Stimulated activated CD8-positive, alpha-beta memory T cell treated with anti-CD3 and anti-CD28 coated beads, Interleukin-4, amount 100 ng/mL, for 1 hour (primary cell): ENCODE measurements around the gene MEI4.
"Not testable (repeated sequence)": the region's sequence is repeated elsewhere in the genome, so short reads cannot be mapped to it uniquely, and the experiment has no call there.

Experiments
- DNase-seq, 2 donors: peaks; one replicate each; pipeline ENCODE4 v3.0.0-alpha.2; 2020; ENCODE audit warnings: low read depth in 2 of 2, low spot score in 1 of 2

Gene MEI4

DNA sequence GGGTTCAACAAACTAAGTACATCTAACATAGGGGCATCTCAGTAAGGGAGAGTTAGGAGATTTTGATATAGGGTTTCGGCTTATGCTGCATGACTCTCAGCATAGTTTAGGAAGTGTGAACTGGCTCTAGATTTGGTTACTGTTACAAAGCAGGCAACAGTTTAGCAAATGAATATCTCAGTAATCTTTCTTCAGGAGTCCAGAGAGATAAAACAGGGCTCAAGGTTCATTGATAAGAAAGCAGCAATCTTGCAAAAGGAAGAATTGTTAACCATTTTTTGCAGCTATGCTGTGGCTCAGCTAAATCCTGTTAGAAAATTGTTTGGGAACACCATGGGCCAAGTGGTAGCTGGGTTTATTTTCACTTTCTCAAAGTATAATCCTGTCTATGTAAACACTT is 161.3 kb downstream of the MEI4 start:
- no peak for DNase-seq

DNA sequence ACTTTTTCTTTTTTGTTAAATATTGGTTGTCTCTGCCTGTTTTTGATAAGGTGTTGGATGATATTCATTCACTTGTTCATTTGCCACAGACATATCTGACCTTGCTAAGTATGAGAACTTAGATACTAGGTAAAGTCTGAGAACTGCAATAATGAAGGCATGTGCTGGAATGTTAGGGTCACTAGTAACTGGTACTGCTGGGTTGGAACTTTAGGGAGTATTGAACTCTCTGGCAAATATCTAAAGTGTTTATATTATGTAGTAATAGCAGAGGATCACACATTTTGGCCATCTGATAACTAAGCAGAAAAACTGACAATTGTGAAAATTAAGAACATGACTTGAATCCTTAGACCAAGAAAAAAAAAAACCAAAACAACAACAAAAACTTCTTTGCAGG is 162.7 kb downstream of the MEI4 start:
- DNase-seq = no peak

DNA sequence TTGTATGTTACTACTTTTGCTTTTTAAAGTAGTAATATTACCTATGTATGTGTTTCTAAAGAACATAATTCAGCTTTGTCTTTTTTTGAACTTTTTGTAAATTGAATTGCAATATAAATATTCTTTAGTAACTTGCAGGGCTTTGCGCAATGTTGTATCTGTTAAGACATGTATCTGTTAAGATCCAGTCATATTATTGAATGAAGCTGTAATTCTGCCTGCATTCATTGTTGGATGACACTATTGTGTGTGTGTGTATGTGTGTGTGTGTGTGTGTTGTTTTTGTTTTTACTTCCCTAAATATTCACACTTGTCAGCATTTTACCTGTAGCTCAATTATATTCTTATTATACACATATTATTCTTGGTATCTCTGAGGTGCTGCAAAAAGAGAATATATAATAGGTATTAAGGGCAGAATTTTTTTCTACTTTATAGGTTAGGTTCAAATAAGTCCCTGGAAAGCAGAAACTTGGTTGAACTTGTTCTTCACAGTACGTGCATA is 164.0 kb downstream of the MEI4 start:
- DNase-seq = no peak

DNA sequence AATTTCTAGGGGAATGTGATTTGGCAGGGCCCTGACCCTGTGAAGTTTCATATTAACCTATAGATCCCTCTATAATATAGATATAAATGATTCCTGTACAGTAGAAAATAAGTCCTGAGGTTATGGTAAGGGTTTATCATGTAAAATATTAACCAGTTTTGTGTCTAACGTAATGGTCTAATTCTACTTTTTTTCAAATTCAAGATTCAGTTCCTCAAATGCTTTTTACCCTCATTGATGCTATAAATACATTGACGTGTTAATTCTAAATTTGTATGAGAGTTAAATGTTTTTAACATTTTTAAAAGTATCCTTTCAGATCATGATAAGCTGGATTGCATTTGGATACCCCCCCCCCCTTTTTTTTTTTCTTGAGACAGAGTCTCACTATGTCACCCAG is 169.4 kb downstream of the MEI4 start:
- no peak for DNase-seq

DNA sequence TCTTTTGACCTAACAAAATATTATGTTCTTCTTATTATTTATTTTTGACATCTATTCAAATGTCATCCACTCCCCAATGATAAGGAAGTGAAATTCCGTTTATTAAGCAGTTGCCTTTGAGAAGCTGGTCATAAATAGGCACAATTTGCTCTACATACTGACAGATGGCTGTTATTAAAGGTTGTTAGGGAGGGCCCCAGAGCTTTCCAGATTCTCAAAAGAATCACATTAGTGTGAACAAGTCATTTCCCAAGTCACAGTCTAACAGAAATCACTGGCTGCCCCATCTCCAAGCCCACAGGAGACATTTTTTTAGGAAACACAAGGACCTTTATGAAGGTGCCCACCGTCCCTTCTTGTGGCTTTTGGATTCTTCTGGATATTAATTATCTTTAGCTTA is 172.4 kb downstream of the MEI4 start:
- DNase-seq = no peak

DNA sequence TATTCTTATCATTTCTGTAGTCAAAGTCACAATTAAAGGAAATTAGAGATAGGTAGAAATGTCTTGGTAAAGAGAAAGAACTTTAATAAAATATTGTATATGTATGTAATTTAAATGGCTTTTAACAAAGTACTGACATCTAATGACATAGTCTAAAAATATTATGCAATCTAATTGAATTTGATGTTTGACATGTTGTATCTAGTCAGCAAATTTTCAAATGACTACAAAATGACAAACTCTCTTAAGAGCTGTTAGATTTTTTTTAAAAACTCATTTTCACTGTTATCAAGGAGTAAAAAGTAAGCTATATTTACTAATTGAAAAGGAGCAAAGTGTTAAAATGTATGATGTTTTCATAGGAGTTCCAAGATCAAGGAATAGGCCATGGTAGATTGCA is 176.9 kb downstream of the MEI4 start:
- no peak for DNase-seq

DNA sequence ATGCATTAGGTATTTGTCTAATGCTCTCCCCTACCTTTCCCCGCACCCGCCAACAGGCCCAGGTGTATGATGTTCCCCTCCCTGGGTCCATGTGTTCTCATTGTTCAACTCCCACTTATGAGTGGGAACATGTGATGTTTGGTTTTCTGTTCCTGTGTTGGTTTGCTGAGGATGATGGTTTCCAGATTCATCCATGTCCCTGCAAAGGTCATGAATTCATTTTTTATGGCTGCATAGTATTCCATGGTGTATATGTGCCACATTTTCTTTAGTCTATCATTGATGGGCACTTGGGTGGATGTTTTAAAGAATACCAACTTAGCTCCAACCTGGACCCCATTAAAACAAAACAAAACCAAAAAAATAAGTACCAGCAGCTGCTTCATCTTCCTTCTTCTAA is 180.9 kb downstream of the MEI4 start:
- not testable (repeated sequence) for DNase-seq

DNA sequence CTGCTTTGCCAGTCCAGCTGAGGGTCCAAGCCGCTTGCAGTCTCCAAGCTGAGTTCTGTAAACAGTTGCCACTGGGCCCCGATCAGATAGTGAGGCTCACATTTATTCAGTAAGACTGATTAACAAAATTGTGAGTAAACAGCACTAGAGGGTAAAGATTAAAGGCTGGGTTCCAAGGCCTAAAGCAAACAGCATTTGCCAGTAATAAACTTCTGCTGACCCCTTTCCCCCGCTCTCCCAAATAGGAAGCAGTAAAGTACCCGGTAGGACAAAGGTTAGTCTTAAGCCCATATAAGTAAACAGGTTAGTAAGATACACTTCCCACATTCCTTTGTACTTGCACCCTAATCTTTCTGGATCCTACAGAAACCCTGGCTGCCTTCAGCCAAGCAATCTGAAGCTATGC is 181.8 kb downstream of the MEI4 start:
- DNase-seq = no peak

DNA sequence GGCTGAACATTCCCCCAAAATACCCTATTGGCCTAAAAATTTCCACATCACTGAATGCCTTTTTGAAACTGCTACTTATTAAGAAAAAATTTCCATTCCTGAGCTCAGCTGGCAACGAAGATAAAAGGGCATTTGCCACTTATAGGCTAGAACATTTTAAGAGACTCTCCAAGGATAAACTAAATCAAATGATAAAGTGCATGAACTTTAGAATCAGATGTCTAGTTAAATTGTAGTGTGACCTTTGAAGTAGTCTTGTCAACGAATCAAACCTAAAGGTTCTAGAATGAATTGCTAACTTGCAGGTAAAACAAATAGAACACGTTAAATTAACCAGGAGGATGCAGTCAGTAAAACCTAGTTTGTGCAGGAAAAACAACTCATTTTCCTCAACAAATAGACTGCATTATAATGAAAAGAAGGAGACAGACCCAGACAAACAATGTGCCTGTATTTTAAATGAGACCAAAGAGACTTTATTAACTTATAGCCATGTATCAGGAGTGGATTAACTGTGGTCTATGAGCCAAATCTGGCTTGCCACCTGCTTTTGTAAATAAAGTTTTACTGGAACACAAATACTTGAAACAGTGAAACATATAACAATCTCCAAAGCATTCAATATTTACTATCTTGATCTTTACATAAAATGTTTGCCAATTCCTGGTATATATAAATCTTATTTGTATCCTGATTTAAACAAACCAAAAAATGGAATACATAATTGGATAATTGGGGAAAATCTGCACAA is 184.4 kb downstream of the MEI4 start:
- no peak for DNase-seq

DNA sequence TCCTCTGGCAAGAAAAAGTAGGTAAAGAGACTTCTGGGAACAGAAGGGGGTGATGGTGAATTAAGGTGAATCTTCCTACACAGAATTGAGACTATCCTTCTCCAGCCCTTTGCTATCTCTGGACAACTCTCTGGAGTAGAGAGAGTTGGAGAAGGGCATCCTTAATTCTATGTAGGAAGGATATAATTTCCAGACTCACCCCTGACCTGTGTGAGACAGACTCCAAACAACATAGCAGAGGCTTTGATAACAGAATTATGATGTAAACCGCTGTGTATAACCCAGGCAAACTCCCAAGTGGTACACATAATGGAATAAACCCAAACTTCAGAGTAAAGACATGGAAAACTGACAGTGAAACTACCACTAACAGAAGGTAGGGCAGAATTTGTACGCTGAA is 186.5 kb downstream of the MEI4 start:
- no peak for DNase-seq

DNA sequence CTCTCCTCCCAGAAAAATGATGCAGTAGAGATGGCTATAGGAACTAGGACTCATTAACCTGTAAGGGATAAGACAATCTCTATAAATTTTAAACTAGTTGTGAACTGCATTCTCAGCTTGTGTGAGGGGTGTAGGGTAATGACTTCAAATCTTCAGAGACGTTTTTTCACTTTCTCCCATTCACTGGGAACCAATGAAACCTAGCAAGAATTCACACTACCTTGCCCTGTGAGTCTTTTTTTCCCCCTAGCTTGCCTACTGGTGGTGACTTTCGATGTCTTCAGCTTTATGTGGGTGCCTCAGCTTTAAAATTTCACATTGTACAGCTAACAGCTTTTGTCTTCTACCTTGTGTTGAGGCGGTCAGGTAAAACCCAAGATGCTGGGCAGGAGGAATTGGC is 192.0 kb downstream of the MEI4 start:
- no peak for DNase-seq

DNA sequence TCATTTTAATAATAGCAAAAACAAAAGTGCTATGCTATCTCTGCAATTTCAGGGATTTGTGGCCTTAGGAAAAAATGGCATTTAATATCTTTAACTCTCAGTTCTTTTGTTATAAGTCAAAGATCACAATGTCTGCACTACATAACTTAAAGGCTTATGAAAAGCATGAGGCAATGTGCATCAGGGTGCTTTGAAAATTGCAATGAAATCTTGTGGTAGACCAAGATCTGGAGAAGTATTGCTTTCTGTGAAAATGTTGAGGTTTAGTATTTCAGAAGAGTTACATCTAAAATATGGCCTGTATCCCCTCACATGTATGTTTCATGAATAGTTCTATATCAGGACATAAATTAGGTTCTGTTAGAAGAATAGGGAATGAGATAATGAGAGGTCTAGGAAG is 200.6 kb downstream of the MEI4 start:
- DNase-seq = no peak

DNA sequence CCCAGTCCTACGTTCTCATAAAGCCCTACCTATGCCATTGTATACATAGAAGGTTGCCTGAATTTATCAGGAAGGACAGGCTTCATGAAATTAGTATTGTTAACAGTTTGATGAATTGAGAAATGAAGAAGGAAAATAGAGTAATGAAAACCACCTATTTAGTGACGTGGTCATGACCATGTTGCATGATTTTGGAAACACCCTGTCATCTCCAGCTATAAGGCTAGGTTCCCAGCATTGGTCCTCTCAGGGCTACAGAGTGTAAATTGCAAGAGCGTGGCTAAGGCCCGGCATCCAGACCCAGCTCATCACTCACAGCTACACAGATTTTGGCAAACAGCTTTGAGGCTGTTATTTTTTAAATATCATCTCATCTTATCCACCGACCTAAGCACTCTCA is 203.6 kb downstream of the MEI4 start:
- no peak for DNase-seq

DNA sequence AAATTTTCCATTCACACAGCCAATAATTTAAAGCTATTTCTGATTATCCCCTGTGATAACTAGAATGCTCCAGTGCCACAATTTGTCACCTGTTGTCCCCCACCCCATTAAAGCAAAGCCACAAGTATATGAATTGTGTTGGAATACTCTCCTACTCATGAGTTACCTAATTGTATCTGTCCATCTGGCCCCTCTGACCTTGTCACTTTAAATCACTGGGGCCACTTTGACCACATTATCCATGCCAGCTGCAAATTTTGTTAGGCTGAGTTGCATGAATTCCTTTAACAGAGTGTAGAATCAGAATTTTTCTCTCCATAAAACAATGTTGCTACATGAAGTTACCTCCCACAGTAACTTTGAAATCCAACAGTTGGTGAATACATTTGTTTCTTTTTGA is 204.6 kb downstream of the MEI4 start:
- DNase-seq = no peak

DNA sequence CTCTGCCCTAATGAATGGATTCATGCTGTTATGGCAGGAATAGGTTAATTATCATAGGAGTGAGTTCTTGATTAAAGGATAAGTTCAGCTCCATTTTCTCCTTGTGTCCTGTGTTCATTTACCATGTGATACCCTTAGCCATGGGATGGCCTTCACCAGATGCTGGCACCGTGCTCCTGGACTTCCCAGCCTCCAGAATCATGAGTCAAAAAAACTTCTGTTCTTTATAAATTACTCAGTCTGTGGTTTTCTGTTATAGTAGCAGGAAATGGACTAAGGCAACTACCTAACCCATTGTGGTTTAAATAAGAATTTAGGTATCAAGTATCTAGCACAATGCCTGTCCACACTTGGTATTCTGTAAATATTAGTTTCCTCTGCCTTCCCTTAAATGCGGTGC is 223.5 kb downstream of the MEI4 start:
- no peak for DNase-seq

DNA sequence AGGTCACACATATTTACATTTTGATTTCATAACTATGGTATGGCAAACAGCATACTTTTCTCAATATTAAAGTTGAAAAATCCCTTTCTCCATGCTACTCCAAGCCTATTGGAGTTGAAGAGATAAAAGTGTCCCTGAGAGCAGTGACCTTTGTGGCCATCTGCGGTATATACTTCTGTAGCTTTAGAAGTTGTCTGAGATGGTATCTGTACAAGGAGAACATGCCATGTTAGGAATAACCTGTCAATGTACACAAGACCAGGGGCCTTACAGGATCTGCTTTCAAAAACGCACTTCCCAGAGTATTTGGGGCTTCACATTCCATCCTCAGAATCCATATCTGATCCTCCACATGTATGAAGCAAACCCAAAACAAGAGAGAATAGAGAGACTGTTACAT is 226.7 kb downstream of the MEI4 start:
- DNase-seq = no peak

DNA sequence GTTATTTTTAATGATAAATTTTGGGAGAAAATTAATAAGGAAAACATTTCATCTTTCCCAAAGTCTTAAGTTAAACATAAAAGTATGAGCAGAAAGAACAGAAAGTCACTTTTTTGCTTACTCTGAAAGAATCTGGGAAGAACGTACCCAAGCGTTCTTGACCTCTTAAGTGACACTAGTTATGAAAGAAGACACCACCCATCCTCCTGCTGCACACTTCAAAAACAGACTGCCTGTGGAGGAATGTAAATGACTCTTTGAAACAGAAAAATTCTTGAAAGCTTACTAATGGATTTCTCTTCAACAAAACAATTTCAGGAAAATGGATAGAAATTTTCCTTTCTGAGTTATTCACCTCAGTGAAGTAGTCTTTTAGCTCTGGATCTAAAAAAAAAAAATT is 227.7 kb downstream of the MEI4 start:
- no peak for DNase-seq

DNA sequence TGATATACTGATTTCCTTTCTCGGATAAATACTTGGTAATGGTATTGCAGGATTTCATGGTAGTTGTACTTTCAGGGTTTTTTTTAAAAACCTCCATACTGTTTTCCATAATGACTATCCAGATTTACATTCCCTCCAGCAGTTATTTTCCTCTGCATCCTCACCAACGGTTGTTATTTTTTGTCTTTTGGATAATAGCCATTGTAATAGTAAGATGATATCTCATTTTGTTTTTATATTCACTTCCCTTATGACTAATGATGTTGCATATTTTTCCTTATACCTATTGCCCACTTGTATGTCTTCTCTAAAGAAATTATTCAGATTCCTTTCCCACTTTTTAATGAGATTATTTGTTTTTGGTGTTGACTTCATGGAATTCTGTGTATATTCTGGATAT is 231.0 kb downstream of the MEI4 start:
- no peak for DNase-seq

DNA sequence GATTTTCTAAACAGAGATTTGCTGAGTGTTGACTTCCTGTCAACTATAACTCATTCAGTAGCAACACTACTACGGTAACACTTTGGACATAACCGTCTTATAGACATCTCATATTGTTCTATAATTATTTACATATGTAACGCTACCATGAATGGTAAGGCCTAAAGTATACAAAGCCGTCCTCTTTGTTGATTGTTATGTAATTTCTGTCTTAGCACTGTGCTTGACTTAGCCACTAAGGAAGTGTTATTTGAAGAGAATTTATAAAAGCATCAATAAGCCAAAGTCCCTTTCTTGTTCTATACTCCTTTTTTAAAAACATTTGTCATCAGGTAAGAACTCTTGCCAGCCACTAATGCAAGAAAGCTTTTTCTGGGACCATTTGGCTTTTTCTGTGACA is 240.6 kb downstream of the MEI4 start:
- no peak for DNase-seq

DNA sequence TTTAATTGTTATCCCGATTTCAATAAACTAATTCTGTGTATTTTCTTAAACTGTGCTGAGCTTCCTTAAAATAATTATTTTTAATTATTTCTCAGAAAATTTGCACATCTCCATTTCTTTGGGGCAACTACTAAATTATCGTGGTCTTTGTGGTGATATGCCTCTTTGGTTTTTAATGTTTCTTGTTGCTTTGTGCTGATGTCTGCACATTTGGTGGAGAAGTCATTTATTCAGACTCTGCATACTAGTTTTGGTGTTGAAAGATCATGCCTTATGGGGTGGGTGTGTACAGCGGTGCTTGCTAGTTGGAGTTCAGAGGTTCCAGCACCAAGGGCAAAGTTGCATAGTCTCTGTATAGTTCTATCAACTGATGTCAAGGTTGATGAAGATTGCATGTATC is 253.2 kb downstream of the MEI4 start:
- DNase-seq = no peak

DNA sequence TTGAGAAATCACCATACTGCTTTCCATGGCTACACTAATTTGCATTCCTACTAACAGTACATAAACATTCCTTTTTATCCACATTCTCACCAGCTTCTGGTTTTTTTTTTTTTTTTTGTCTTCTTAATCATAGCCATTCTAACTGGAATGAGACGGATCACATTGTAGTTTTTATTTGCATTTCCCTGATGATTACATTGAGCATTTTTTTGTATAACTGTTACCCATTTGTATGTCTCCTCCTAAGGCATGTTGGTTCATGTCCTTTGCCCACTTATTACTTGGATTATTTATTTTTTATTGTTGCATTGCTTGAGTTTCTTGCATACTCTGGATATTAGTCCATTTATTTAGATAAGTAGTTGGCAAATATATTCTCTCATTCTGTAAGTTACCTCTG is 258.0 kb downstream of the MEI4 start:
- no peak for DNase-seq

DNA sequence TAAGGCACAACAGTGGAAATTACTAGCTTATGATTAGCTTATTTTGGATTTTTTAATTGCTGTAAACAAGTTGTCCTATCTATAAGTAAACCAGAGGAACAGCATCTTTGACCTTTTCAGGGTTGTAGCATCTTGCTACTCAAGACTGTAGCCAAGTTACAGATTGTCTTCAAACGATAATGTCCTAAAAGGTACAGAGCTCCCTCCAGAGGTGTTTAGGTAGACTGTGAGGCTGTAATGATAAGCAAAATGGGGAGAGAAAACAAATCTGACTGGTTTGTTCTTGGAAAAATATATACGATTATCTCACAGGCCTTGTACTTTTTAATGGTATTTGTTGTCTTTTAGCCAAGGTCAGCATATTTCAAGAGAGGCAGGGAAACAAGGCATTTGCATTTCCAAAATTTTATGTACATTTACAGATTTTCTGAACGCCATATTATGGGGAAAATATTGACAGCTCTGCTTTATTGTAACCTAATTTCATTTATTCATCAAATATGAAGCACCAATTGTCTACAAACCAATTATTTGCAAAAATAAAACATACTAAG is 273.4 kb downstream of the MEI4 start:
- no peak for DNase-seq

DNA sequence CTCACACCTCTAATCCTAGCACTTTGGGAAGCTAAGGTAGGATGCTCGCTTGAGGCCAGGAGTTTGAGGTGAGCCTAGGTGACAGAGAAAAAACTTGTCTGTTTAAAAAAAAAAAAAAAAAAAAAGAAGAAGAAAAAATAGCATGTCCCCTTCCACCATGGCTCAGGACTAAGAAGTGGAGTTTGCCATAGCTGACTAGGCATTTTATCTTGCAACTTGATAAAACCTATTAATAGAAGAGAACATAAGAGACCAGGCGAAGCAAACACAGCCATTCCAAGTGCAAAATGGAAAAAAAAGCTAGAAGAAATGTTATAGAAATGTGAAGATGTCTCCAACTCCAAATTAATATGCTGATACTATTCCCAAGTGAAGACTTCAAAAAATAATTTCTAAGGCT is 277.5 kb downstream of the MEI4 start:
- no peak for DNase-seq
